Ecto neural progenitor cell (in vitro differentiated cells): ENCODE measurements around the gene PROK1.
"Not testable (repeated sequence)": the region's sequence is repeated elsewhere in the genome, so short reads cannot be mapped to it uniquely, and the experiment has no call there.

Experiments
- DNase-seq: peaks from one replicate; pipeline ENCODE4 v3.0.0-alpha.2; 2018; ENCODE audit warnings: low spot score

Gene PROK1

GRCh38 chr1:110433803-110434202, 17.1 kb upstream of the PROK1 start:
- peak; percentile 65 for DNase-seq

GRCh38 chr1:110434946-110435345, 16.0 kb upstream of the PROK1 start:
- DNase-seq: no peak

GRCh38 chr1:110436635-110437034, 14.3 kb upstream of the PROK1 start:
- no peak for DNase-seq

GRCh38 chr1:110437645-110438299, 13.2 kb upstream of the PROK1 start:
- not testable (repeated sequence) for DNase-seq

- DNase-seq: no peak
These were observed 12.1 kb upstream of the PROK1 start for GRCh38 chr1:110438893-110439292.

- not testable (repeated sequence) for DNase-seq
These were observed 11.1 kb upstream of the PROK1 start for GRCh38 chr1:110439873-110440272.

- DNase-seq: no peak
These were observed 10.1 kb upstream of the PROK1 start for GRCh38 chr1:110440877-110441276.

GRCh38 chr1:110441888-110442287, 9.1 kb upstream of the PROK1 start:
- DNase-seq: no peak

GRCh38 chr1:110443451-110443850, 7.5 kb upstream of the PROK1 start:
- DNase-seq: no peak

- no peak for DNase-seq
These were observed 6.4 kb upstream of the PROK1 start for GRCh38 chr1:110444561-110444960.

GRCh38 chr1:110449661-110450651, 993 bp upstream of the PROK1 start:
- no peak for DNase-seq

GRCh38 chr1:110452330-110452729, 1.4 kb downstream of the PROK1 start:
- no peak for DNase-seq

GRCh38 chr1:110453829-110454228, 2.9 kb downstream of the PROK1 start:
- no peak for DNase-seq

GRCh38 chr1:110454328-110454727, 3.4 kb downstream of the PROK1 start:
- DNase-seq: no peak

- no peak for DNase-seq
These were observed 4.2 kb downstream of the PROK1 start for GRCh38 chr1:110455151-110455550.

GRCh38 chr1:110457206-110457605, 6.3 kb downstream of the PROK1 start:
- DNase-seq: no peak

- DNase-seq: peak; percentile 83
These were observed 9.6 kb downstream of the PROK1 start for GRCh38 chr1:110460253-110461220.

- no peak for DNase-seq
These were observed 11.1 kb downstream of the PROK1 start for GRCh38 chr1:110462093-110462492.

GRCh38 chr1:110462964-110463363, 12.0 kb downstream of the PROK1 start:
- no peak for DNase-seq

- DNase-seq: no peak
These were observed 12.8 kb downstream of the PROK1 start for GRCh38 chr1:110463725-110464124.

- DNase-seq: no peak
These were observed 13.4 kb downstream of the PROK1 start for GRCh38 chr1:110464340-110464739.
